Stimulated activated CD4-positive, alpha-beta T cell treated with anti-CD3 and anti-CD28 coated beads, Interleukin-2, amount 100 ng/mL, for 24 hours (primary cell): ENCODE measurements around the gene SORBS2.
"Not testable (repeated sequence)": the region's sequence is repeated elsewhere in the genome, so short reads cannot be mapped to it uniquely, and the experiment has no call there.

Experiments used
- DNase-seq, 2 donors: peaks; one replicate each; pipeline ENCODE4 v3.0.0-alpha.2; 2020

The SORBS2 gene

DNA sequence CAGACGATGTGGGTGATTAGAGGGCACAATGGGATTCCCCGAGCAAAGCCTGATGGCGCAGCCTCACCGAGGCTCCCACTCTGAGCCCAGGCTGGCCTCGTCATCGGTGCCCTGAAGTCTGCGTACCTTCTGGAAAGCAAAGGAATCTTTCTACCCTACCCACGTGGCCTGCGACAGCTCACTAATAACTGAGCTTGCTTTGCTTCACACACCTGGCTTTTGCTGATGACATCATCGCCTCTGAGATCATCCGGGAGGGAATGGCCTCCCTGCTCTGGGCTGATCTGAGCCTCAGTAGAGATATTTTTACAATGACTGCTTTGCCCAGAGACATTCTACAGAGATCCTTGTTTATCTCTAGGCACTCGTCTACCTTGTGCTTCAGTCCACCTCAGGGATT, 231.3 kb downstream of the SORBS2 start:
- no peak for DNase-seq

GRCh38 chr4:185578284-185578683, 233.7 kb downstream of the SORBS2 start:
- DNase-seq = no peak

- no peak for DNase-seq
Observed at GRCh38 chr4:185576962-185577950, 234.7 kb downstream of the SORBS2 start.

DNA sequence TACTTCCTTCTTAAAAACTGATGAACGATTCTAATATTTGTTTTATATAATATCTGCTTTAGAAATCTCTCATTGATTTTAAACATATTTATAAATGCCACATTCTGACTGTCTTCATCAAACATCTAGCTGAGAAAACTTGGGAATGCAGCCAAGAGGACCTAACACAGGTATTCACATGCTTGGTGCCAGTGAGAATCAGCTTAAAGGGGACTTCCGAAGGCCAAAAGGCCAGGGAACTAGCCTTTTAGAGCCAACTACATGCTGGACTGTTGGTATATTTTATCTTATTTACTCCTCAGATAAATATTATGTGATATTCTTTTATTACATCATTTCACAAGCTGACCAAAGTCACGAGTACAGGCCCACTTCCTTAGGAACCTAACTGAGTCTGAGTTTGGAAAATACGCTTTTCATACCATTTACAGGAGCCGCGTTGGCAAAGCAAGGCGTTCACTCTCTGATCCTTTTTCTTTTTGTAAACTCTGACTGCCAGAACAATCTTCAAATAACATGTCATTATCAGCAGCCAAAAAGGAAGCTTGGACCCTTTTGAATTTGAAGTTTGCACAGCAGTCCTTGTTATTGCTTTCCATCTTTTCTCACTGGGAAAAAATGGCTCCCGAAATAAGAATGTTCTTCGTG, 235.6 kb downstream of the SORBS2 start:
- no peak for DNase-seq

GRCh38 chr4:185573651-185574199, 238.3 kb downstream of the SORBS2 start:
- DNase-seq = no peak

GRCh38 chr4:185570727-185571126, 241.3 kb downstream of the SORBS2 start:
- no peak for DNase-seq

DNA sequence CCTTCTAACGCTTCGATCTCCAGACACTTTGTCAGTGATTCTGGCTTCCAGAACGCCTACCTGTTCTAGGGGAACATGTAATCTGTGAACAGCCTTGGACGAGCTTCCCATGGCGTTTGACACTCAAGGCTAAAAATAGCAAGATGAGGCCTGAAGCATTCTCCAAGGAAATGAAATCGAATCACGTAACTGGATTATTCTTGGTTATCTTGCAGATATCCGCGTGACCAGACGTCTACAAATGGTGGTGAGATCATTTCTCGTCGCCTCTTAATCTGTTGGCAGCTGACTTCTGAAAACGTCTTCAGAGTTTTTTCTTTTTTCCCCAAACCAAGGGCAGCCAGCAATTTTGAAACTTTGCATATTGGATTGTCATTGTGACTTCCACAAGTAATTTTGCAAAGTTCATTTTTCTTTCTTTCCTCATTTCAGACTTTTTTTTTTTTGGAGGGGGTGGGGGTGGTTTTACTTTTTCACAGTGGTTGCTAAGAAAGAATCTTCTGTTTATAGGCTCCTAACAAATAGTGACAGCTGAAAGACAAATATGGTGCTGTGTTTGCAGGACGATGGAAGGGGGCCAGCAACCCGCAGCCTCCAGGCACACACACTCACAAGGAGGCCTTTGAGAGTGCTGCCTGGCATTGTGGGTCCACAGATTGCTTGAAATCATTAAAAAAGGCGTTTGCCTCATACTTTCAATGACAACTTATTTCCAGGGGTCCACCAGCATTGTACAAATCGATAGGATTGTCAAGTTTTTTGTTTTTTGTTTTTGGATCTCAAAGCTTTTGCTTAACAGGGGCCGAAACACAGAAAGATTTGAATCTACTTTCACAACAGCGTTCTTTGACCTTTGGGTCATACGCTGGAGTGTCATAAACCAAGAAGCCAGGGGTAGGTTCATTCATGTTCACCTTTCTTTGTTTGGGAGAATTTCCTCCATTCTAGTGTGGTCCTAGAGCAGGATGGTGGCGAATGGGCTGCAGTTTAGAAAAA, 244.3 kb downstream of the SORBS2 start:
- DNase-seq = no peak

DNA sequence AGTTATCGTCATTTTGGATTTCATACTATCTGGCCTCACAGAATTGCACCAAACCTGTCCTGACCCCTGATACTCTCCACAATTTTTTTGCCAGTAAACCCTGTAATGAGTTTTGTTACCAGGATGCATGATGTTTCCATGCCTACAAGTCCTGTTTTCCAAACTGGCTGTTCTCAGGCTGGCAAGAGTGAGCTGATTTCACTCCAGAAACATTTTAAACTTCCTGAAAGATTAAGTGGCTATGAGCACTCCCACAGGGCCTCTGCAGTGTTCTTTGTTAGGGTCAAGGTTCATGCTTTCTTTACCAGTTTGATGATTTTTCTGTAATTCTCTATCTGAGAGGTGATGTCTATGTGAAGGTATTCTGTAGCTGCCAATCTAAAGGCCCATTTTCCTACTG, 245.0 kb downstream of the SORBS2 start:
- no peak for DNase-seq

GRCh38 chr4:185566425-185566824, 245.6 kb downstream of the SORBS2 start:
- DNase-seq = peak in 1 of 2 donors; percentile 4

DNA sequence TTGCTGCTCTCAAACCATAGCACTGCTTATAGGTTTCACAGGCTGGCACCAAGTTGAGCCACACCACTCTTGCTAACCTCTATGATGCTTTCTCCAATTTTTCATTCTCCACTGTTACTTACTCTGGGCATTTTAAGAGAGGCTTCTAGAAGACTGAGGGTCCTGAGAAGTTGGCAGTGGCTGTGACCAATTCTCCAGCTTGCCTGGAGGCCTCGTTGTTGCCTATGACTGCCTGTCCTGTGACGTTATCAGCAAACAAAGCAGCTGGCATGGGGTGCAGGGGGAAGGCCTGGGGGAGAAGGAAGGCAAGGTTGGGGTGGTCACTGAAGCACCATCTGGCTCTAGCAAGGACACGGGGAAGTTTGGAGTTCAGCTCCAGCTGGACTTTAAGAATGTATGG, 246.3 kb downstream of the SORBS2 start:
- DNase-seq = no peak

DNA sequence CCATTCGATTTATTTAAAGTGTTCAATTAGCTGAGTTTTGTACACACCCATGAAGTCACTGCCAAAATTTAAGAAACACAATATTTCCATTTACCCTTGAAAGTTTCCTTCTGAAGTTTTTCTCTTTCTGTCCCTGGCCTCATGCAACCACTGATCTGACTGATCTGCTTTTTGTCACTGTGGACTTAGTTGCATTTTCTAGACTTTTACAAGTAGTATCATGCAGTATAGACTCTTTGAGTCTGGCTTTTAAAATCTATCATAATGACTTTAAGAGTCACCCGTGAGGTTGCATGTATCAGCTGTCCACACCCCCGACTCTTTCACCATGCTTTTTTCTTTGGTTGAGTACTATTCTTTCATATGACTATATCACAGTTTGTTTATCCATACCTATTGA, 247.6 kb downstream of the SORBS2 start:
- DNase-seq = no peak

- no peak for DNase-seq
Observed at GRCh38 chr4:185562531-185562930, 249.5 kb downstream of the SORBS2 start.

DNA sequence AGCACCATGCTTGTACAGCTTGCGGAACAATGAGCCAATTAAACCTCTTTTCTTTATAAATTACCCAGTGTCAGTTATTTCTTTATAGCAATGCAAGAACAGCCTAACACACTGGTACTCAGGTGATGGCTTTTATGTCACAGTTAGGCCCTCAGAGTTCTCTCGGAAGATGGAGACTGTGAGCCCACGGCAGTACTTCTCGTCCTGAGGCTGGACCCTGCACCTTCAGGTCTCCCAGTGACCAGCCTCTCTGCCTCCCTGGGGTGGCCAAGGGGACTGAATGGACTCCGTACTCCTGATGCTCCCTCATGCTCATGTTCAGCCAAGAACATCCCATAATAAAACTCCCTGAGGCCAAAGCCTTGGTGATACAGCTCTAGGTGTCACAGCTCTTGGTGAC, 251.7 kb downstream of the SORBS2 start:
- DNase-seq = no peak

DNA sequence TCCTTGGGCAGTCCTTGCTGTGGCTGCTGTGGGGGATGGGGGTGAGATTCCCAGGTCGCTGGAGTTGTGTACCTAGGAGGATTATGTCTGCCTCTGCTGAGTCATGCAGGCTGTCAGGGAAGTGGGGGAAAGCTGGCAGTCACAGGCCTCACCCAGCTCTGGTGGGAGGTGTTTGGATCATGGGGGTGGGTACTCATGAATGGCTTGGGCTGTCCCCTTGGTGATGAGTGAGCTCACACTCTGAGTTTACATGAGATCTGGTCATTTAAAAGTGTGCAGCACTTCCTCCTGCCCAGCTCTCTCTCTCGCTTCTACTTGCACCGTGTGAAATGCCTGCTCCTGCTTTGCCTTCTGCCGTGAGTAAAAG, 252.1 kb downstream of the SORBS2 start:
- no peak for DNase-seq

GRCh38 chr4:185559251-185559914, 252.6 kb downstream of the SORBS2 start:
- DNase-seq = not testable (repeated sequence)

DNA sequence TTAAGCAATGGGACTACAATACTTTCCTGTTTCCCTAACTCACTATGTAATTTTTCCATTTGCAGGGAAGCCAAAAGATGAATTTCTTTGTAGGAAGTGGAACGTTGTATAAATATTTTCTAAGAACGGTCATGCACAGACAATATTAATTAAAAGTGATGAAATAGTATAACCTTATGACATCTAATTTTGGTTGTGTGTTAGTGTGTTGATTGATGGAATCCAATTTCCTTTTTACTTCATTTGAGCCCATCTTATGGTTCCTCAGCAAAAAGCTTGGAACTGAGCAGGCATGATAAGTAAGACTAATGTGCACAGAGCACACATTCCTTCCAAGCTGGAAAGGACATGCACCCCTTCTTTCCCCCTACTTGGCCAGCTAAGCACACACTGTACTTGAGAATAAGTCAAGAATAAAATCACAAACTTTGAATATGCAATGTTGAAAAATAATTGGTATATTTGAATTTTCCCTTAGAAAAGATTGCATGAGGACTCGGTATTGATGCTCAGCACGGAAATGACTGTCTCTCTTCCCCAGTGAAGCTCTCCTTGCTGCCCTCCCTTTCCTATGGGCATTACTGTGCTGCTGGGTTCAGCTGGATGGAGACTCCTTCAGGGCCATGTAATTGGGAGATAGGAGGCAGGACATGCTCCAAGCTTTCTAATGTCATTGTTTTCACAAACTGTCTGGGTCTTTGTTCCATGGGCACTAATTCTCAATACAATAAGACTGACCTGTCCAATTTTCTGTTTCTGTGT, 257.4 kb downstream of the SORBS2 start:
- no peak for DNase-seq

GRCh38 chr4:185552254-185552653, 259.7 kb downstream of the SORBS2 start:
- DNase-seq = no peak

- DNase-seq = no peak
Observed at GRCh38 chr4:185550933-185551332, 261.1 kb downstream of the SORBS2 start.

DNA sequence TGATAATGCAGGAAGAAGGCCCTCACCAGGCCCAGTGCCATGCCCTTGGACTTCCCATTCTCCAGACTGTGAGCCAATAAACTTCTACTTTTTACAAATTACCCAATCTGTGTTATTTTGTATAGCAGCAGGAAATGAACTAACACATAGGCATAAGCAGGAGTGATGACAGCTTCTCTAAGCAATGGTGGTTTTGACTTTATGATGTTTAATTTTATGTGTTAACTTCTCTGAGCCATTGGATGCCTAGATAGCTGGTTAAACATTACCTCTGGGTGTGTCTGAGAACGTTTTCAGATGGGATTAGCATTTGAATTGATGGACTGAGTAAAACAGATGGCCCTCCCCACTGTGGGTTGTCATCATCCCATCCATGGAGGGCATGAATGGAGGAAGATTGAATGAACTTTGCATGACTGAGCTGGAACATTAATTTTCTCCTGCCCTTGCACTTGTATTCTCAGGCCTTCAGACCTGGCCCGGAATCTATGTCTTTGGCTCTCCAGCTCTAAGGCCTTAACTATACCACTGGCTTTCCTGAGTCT, 262.8 kb downstream of the SORBS2 start:
- no peak for DNase-seq

DNA sequence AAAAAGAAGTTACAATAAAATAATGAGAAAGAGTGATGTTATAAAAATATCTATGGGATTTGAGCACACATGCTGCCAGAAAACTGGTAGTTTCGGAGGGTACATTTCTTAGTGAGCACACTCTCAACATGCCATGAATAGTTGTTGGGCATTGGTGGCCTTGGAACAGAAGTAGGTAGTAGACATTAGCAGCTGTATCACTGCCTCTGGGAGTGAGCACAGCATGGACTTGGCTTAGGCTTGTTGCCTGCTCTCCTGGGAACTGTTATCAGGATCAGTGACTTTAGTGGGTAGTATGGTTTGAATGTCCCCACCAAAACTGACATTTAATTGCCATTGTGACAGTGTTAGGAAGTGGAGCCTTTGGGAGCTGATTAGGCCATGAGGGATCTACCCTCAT, 263.4 kb downstream of the SORBS2 start:
- no peak for DNase-seq

GRCh38 chr4:185546335-185546734, 265.7 kb downstream of the SORBS2 start:
- no peak for DNase-seq
